RKO (cell line): ENCODE measurements around the gene CLEC12A.
"Not testable (repeated sequence)": the region's sequence is repeated elsewhere in the genome, so short reads cannot be mapped to it uniquely, and the experiment has no call there.

Experiments used
- DNase-seq: peaks from one replicate; pipeline ENCODE4 v3.0.0-alpha.2; 2016; ENCODE audit warnings: low spot score

CLEC12A gene

DNA sequence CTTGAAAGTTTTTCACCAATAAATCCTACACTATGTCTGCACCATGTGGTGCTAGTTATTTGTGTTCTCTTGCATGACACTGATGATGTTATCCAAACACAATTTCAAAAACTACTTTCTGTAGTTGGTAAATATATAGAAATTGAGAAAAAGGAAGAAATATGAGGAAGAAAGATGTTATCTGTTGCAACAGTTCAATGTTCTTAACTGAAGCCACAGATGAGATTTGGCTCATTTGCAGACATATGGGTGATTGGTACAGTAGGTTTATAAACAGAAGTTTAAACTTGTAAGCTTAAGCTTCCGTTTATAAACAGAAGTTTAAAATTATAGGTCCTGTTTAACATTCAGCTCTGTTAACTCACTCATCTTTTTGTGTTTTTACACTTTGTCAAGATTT lies at the start of gene CLEC12A:
CLEC12A (plus strand) TSS at position 229 of the 400 bp plus-strand sequence. CDS start 188 bp downstream, outside the sequence.
- DNase-seq: no peak

DNA sequence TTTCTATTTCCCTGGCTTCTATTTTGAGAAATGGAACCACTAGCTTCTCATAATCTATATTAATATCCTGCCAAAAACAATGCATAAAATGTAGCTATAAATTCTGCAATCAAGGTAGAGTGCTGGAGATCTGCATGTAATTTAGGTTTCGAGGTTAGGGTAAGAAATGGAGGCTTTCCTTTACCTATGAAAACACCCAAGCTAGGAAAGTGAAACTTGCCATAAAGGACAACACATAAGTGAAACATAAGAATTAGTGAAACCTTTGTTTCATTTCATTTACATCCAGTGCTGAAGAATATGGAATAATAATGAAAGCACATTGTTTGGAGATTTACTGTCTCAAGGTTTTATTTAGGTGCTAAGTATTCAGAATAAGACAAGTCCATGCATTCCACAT lies 48.8 kb upstream of the CLEC12A start:
- DNase-seq: no peak

DNA sequence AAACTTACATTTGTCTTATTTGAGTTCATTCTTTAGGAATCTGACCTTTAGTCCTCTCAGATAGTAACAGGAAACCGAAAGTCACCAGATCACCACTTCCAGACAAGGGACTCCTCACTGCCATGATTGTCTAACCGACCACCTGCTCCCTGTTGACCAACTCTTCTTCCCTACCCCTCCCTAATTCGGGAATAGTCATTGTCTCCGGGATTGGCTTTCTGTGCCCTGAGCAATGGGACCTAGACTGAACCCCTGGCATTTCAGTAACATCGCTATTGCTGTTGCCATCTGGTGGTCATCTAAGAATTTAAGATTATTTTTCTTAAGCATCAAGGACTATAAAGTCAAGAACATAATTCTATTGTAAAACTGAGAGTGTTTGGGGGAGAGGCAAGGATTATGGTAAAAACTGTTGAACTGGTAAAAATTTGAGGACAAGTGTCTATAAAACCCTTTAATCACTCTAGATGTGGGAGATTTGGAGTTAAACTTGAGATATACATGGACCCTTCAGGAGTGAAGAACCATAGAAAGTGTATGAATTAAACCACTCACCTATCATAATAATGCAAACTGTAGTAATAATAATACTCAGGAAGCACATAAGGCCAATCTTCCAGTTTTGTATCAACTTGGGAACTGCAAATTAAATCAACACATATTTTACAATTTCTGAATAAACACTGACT lies 45.4 kb upstream of the CLEC12A start:
- peak; percentile 65 for DNase-seq

DNA sequence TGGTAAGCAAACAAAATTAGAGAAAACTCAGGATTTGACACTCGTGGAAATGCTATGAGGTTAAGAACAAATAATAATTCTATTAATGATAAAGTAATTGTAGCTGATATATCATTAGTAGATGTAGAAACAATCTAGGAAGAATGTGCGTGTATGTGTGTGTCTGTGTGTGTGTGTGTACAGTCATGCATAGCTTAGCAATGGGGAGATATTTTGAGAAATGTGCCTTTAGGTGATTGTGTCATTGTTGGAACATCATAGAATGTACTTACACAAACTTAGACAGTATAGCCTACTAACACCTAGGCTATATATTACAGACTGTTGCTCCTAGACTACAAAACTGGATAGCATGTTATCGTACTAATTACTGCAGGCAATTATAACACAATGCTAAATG lies 44.3 kb upstream of the CLEC12A start:
- no peak for DNase-seq

DNA sequence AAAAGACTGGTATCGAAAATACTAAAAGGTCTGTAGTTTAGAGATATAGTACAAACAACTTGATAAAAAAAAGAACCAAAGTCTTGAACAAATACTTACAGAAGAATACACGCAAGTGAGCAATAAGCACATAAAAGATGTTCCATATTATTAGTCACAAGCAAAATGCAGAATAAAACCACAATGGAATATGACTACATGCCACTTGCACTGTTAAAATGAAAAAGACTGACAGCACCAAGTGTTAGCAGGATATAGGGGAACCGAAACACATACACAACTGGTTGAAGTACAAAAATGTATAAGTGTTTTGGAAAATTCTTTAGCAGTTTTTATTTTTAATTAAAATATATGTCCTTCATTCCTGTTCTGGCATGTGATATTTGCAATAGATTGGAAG lies 42.6 kb upstream of the CLEC12A start:
- no peak for DNase-seq

DNA sequence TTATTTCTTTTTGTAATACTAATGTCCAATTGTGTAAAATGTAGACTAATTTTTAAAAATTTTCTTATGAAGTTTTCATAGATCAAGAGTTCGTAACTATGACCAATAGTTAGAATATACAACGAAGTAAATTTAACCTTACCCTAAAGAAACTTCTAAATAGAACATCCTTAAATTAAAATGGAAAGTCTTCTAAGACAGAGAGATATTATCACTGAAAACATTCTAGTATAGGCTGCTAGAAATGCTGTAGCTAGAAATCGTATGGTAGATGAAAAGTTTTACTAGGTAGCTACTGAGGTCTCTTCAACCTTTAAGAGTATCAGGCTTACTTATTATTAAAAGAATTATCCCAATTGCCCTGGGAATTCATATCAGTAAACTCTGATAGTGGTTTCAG lies 40.0 kb upstream of the CLEC12A start:
- DNase-seq: no peak

DNA sequence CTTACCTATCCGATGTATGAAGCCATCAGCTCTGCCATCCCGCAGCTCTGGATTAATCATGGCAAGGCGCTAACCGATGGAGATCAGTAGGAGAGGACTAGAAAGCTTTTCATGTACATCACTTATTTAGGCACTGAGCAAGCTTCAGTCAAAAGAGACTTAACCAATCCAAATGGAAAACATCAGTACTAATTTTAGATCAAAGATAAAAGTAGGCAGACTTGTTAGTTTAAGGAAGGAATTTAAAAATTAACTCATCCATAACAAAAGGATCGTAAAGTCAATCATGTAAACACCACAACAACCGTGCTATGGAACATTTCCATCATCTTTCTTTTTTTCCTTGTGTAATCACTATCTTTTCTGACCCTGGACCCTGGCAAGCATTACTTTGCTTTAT lies 38.9 kb upstream of the CLEC12A start, which contains the start of gene CLEC2A:
CLEC2A (minus strand) TSS at position 101 of the 400 bp plus-strand sequence; CDS start at position 60, 41 bp downstream.
- no peak for DNase-seq

DNA sequence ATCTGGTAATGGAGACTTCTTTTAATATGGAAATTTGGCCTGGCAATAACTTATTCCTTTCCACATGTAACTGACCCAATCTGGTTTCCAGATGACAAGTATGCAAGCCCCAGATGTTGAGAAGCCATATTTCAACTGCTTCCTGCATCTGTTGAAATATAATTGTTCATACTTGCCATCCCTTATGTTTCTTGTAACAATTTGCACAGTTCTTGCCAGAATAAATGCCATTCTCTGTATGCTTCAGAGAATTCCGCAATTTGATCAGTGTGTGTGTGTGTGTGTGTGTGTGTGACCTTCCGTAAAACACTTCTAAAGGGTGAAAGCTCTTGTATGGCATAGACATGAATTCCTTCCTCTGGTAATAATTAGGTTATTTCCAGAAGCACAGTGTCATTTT lies 37.3 kb upstream of the CLEC12A start:
- DNase-seq: no peak

DNA sequence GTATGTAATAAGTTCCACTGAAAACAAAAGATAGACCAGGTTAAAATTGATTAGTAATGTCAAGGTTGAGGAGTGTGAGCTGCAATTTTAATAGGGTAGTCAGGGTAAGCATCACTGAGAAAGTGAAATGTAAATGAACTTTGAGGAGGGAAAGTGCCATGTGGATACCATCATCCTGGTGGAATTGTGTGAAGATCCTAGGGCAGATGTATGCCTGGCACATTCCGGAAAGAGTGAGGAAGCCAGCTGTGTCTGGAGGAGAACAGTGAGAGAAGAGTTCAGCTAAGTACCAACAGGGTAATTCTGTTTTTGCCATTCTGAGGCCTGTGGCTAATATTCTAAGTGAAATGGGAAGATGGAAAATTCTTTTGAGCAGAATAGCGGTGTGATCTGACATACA lies 36.2 kb upstream of the CLEC12A start:
- no peak for DNase-seq

DNA sequence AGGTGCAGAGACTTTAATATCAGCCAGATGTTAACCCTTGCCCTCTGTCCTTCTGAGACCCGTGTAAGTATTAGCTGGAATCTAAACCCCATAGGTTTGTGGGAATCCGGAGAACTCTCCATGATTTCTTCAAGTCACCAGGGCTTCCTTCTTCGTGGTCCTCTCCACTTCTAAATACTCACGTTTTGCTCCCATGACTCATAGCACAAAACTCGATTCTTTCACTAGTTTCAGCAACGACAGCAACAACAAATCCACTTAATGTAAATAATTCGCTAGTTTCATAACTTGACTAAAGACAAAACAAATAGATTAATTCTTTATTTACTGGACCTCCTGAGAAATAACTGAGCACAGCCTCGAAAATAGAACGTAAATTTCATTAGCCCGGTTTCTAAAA lies 34.6 kb upstream of the CLEC12A start:
- no peak for DNase-seq

DNA sequence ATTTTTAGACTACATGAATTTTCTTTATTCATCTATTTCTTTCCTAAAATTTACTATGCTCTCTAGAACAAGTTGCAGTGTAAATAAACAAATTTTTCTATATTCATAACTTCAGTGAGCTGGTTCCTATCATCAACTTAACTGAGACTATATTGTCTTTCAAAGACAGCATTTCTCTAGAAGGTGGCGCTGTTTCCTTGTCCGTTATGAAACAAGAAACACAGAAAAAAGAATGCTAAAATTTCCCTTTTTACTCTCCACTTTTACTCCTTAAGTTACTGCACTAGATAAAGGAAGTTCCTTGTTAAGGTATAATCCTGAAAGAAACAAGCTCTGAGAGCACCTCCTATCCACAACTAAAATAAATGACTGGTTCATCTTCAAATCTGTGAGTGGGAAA lies 30.8 kb upstream of the CLEC12A start:
- peak; percentile 9 for DNase-seq

DNA sequence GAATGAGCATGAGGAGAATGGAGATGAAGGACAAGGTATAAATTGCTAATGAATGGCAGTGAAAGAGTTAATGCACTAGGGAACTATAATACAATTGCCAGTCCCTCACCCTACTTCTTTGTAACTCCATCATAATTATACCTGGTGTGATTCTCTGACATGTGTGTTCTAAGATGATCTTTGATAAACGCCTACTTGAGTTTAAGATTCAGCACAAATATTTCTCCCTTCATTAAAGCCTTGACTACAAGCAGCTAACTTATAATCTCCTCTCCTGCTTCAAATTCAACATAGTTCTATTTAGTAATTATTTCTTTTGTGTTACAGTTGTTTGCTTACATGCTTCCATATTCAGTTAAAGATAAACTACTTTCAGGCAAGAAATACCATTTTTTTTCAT lies 29.4 kb upstream of the CLEC12A start:
- no peak for DNase-seq

DNA sequence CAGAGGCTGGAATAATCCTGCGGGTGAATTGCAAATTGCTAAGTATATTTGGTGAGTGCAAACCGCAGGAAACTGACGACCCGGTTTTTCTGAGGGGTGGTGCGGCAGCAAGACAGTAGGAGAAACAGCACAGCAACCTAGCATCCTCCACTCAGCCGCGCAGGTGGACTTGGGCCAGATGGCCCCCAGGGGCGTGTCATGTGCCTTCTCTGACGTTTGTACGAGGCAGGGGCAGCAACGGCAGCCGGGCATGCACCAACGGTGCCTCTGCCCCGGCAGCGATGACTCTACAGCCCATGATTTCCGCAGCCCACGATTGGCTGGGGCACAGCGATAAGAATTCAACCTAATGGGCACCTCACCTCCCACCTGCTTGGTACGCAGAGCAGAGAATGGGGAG lies 28.0 kb upstream of the CLEC12A start:
- DNase-seq: no peak

DNA sequence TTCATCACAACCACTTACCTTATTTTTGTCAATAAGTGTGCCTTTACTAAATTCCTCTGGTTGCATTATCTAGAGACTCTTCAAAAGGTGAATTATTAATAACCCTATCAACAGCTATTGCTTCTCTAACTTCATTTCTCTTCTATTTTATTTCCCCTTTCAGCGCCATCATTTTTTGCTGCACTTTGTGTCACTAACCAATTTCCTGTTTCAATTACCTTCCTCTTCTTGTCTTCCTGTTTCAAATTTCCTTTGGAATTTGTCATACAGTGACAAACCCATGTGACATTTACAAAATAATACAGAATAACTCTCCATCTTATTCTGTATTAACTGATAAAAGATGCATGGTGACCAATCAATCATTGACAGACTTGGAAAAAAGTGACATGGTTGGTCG lies 26.8 kb upstream of the CLEC12A start:
- no peak for DNase-seq

DNA sequence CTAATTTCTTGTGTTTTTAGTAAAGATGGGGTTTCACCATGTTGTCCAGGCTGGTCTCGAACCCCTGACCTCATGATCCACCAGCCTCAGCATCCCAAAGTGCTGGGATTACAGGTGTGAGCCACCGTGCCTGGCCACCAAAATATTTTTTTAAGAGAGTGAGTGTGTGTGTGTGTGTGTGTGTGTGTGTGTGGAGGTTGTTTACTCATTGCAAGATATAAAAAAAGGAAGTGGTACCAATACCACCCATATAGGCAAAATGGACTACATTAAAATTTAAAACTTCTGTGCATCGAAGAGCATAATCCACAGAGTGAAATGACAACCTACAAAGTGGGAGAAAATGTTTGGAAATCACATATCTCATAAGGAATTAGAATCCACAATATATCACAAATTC lies 23.5 kb upstream of the CLEC12A start:
- DNase-seq: no peak

DNA sequence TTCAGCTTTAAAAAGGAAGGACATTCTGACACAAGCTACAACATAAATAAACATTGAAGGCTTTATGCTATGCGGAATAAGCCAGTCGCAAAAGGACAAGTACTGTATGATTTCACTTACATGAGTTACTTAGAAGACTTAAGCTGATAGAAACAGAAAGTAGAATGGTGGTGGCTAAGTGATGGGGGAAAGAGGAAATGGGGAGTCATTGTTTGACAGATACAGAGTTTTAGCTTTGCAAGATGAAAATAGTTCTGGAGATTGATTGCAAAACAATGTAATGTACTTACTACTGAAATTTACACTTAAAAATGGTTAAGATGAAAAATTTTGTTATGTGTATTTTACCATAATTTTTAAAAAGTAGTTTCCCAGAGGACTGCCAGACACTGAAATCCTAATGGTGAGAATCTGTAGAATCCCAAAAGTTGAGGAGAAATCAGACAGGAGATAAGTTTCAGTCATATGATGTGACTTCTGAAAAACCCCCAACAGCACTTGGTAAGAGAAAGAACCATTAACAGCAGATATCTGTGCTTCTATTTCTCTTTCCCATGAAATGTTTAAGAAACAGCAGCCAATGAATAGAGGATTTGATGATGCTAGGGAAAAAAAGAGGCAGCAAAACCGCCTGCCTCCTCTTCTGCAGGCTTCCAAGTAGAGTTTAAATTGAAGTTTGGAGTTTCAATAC lies 22.5 kb upstream of the CLEC12A start:
- DNase-seq: no peak

DNA sequence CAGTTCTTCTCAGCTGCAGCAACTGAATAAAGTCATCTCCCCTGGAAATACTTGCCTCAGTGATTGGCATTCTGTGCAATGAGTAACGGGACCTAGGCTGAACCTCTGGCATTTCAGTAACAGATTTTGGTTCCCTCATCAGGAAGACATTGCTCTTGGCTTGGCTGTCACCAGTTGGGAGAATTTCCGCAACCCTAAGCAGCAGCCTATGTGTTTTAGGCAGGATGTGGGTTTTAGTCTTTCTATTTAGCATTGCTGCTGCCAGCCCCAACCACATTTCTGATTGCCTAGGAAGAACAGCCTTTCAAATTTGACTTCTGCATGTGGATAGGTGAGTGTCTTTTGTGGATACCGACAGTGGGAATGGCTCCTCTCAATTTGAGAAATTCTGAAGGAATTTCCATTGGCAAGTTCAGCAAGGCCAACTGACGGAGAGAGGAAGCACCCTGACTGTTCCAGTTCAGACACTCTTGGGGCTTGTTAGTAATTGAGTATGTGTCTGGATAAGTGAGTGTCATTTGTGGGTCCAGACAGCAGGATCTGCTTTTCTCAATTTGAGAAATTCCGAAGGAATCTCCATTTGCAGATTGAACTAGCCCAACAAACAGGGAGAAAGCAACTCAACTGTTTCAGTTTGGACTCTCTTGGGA lies 20.1 kb upstream of the CLEC12A start:
- DNase-seq: no peak

DNA sequence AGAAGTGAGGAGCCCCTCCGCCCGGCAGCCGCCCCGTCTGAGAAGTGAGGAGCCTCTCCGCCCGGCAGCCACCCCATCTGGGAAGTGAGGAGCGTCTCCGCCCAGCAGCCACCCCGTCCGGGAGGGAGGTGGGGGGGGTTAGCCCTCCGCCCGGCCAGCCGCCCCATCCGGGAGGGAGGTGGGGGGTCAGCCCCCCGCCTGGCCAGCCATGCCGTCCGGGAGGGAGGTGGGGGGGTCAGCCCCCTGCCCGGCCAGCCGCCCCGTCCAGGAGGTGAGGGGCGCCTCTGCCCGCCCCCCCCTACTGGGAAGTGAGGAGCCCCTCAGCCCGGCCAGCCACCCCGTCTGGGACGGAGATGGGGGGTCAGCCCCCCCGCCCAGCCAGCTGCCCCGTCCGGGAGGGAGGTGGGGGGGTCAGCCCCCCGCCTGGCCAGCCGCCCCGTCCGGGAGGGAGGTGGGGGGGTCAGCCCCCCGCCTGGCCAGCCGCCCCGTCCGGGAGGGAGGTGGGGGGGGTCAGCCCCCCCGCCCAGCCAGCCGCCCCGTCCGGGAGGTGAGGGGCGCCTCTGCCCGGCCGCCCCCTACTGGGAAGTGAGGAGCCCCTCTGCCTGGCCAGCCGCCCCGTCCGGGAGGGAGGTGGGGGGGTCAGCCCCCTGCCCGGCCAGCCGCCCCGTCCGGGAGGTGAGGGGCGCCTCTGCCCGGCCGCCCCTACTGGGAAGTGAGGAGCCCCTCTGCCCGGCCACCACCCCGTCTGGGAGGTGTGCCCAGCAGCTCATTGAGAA lies 18.1 kb upstream of the CLEC12A start:
- DNase-seq: not testable (repeated sequence)

DNA sequence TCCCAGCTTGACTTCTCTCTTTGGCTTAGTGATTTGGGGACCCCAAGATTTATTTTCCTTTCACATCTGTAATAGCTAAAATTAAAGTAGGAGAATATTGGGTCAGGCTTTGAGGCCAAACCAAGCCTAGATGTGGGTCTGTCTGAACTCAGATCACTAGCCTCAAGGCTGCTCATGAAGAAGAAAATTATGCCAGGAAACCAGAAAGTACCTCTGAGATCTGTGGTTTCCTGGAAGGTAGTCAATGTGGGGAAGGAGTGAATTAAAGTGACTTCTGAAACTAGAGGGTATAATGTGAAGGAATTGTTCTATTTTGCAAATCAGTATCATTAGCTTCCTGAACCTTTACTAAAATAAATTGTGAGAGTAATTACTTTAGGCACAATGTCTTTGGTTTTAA lies 13.4 kb upstream of the CLEC12A start:
- DNase-seq: no peak

DNA sequence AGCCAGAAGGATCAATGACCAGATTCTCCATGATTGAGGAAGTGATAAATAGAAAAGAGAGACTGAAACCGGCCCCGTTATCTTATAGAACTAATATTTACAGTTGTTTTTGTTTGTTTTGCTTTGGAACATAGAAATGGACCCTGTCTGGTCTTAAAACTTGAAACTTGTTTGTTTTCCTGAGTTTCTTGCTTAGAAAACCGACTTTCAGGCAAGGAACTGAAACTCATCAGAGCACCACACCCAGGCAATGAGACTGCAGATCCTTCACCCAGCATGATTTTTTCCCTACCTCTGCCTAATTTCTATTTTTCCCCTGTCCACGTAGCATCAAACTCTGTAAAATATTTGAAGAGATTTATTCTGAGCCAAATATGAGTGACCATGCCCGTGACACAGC lies 10.6 kb upstream of the CLEC12A start:
- no peak for DNase-seq

DNA sequence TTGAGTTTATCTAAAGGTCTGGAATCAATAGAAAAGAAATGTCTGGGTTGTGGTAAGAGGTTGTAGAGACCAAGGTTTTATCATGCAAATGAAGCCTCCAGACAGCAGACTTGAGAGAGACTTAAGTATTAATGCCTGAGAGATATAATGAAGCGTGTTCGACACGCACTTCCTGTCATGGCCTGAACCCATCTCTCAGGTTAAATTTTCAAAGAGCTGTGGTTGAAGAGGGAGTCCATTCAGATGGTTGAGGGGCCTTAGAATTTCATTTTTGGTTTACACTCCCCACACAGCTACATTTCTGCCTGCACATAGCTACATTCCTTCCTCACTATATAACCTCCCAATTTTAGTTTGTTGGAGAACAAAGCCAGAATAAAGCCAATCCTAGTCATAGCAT lies 10.1 kb upstream of the CLEC12A start:
- DNase-seq: no peak

DNA sequence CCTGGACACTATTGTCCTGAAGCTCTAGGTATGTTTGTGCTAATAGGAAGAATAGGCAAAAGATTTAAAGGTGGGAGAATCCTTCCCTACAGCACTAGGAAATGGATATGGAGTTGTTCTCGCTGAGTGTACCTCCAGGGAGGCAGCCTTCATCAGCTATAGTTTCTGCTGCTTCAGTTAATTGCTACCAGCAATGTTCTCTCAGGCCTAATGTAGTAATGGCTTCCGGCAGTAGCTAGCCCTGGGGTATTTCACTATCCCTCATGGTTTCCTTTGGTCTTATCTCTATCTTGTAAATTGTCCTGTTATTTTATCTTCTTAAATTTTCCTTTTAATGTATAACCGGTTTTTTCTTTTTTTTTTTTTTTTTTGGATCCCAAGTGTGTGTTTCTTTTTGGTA lies 9.3 kb upstream of the CLEC12A start:
- no peak for DNase-seq

DNA sequence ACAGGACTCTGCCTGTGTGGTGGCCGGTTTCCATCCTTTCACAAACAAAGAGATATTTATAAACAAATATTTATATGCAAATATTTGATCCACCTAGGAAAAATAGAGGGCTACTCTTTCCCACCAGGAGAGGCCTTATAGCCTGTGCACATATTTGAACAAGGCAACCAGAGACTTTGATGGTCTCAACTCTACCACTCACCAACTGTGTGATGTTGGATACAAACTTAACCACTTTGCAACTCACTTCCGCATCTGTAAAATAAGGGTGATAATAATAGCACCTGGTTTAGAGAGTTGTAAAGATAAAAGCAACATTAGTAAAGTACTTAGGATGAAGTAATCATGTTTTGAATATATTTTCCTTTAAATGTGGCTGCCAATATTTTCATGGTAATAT lies 1.5 kb upstream of the CLEC12A start:
- no peak for DNase-seq
